GM13976 (cell line): ENCODE measurements around the gene GSK3A.
"Not testable (repeated sequence)": the region's sequence is repeated elsewhere in the genome, so short reads cannot be mapped to it uniquely, and the experiment has no call there.

Experiments used
- DNase-seq: peaks from one replicate; pipeline ENCODE4 v3.0.0; 2012; ENCODE audit warnings: low spot score
- in situ Hi-C: fragments of 300-500 bp; cut with MboI; formaldehyde crosslinking; loops from one replicate; pipeline ENCODE4 v1.12.0; 2022; ENCODE audit warnings: low sequenced_read_pairs, mixed read lengths, inconsistent platforms; ENCODE audit not compliant: unreplicated experiment
- TF ChIP-seq, protein P1 (sequence below): IDR thresholded peaks from 2 replicates; pipeline ENCODE4 v1.5.1; 2012; ENCODE audit warnings: borderline replicate concordance, mild to moderate bottlenecking; ENCODE audit not compliant: insufficient read depth; ENCODE audit errors: extremely low read depth, missing control alignments, control extremely low read depth

GSK3A gene

DNA sequence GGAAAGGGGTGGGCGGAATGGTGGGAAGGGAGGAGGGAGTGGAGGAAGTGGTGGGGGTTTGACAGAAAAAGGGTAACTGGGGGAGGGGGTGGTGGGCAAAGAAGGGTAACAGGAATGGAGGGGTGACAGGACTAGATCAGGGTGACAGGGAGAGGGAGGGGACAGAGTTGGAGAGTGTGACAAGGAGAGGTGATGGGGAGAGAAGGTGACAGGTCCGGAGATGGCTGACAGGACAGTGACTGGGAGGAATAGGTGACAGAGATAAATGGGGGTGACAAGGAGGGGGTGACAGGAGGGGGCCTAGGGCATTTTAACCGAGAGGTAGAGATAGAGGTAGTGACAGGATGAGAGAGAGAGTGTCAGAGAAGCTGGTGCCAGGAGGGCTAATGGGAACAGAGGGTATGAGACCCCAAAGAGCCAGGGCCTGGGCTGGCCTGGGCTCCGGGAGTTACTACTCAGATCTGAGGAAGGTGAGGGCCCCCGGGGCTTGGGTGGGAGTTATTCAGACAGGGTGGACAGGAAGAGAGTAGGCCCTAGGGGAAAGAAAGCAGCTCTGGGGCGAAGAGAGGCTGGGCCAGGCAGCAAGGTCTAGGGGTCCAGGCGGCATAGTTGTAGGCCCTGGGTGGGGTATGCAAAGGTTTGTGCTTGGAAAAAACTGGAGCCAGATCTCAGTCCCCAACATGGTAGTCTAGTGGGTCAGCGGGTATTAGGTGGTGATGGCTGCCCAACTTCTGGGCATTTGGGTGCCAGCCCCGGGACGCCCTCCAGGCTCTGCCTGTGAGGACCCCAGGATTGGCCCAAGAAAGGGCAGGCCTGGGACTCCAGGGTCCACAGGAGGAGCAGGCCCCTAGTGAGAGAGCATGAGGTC lies 27.3 kb upstream of the GSK3A start:
- in situ Hi-C loops = no loop called here
- DNase-seq = no peak
- TF ChIP-seq, protein P1, sequence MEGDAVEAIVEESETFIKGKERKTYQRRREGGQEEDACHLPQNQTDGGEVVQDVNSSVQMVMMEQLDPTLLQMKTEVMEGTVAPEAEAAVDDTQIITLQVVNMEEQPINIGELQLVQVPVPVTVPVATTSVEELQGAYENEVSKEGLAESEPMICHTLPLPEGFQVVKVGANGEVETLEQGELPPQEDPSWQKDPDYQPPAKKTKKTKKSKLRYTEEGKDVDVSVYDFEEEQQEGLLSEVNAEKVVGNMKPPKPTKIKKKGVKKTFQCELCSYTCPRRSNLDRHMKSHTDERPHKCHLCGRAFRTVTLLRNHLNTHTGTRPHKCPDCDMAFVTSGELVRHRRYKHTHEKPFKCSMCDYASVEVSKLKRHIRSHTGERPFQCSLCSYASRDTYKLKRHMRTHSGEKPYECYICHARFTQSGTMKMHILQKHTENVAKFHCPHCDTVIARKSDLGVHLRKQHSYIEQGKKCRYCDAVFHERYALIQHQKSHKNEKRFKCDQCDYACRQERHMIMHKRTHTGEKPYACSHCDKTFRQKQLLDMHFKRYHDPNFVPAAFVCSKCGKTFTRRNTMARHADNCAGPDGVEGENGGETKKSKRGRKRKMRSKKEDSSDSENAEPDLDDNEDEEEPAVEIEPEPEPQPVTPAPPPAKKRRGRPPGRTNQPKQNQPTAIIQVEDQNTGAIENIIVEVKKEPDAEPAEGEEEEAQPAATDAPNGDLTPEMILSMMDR = no peak

DNA sequence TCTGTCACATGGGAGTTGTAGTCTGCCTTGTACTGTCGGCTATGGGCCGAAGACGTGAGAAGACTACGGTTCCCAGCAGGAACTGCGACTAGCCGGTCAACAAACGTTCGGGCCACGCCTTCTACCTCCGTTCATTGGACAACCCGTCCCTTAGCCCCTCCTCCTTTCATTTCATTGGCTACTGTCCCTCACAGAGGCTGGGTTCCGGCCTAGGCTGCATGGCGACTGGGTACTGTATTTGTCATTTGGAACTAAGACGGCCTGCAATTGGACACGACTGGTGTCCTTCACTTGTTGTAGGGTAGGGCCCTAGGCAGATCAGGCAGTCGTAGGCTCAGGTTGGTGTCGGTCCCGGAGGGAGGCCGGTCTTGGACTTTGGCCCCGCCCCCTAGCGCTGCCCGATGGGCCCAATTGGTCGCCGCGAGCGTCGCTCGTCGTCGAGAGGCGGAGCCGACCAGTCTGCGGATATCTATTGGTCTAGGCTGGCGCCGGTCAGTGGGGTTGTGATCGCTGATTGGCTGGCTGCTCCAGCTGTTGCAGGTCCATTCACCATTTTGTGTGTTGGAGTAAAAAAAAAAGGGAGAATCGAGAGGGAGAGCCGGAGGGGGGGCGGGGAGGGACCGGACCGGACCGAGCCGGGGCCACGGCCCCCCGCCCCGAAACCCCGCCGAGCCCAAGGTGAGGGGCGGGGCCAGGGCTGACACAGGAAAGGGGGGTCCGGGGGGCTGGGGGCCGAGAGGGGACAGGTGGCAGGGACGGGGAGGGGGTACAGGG lies 26.5 kb upstream of the GSK3A start, which contains the start of gene CIC:
CIC (plus strand) TSS at position 549 of the 774 bp plus-strand sequence. CDS start 2,532 bp downstream, outside the sequence.
- in situ Hi-C loops = no loop called here
- DNase-seq = peak; percentile 95
- TF ChIP-seq, protein P1 = no peak

DNA sequence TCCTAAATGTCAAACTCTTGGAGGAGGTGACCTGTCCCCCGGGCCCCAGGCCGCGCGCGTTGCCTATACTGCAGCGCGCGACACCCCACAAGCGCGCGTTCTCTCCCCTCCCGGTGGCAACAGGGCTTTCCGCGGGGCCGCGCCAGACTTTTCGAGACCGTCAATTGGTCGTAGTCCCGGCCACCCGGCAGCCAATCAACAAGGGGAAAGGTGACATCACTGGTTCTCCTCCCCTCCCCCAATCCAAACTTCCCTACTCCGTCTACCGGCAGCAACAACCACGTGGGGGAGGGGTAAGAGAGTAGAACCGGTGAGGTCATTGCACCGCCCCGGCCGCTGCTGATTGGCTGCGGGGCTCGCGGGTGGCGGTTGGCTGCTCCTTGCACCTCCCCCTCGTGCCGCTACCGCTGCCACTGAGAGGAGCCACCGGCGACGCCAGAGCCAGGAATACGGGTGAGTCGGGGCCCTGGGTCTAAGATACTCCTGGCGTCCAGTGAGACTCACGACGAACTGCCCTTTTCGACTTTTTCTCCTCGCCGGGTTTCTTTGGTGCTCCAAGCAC lies 25.8 kb upstream of the GSK3A start:
- in situ Hi-C loops = no loop called here
- DNase-seq = peak; percentile 94
- TF ChIP-seq, protein P1 = no peak

DNA sequence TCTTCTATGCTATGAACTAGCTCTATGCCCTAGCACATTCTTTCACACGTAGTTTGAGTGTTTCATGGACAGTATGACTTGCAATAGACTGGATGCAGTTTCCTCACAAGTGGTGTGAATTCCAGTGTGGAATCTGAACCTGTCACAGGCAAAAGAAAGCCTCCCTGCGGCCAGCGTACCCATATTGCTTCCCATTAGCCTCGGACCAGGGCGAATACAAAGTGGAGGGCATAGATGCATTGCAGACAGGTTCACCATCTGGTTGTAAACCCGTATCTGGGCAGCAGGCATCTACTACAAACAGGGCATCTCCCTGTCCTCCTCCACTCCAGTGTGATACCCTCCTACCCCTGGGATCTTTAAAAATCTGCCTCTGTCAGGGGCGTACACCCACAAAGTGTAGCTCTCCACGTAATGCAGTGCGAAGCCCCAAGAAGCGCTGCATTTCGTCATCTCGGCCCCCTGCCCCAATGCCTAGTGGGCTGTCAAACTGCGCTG lies 25.3 kb upstream of the GSK3A start:
- in situ Hi-C loops = no loop called here
- no peak for DNase-seq
- TF ChIP-seq, protein P1 = no peak

DNA sequence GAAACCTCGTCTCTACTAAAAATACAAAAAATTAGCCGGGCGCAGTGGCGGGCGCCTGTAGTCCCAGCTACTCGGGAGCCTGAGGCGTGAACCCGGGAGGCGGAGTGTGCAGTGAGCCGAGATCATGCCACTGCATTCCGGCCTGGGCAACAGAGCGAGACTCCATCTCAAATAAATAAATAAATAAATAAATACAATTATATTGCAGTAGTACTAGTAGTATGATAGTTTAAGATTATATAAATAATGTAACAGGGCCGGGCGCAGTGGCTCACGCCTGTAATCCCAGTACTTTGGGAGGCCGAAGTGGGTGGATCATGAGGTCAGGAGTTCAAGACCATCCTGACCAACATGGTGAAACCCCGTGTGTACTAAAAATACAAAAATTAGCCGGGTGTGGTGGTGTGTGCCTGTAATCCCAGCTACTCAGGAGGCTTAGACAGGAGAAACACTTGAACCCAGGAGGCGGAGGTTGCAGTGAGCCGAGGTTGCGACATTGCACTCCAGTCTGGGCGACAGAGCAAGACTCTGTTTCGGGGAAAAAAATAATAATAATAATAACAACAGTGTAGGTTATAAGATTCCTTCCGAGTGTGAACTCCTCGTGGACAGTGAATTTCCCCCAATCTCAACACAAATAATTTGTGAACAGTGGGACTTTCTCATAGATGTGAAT lies 24.7 kb upstream of the GSK3A start:
- in situ Hi-C loops, DNase-seq: not testable (repeated sequence)

DNA sequence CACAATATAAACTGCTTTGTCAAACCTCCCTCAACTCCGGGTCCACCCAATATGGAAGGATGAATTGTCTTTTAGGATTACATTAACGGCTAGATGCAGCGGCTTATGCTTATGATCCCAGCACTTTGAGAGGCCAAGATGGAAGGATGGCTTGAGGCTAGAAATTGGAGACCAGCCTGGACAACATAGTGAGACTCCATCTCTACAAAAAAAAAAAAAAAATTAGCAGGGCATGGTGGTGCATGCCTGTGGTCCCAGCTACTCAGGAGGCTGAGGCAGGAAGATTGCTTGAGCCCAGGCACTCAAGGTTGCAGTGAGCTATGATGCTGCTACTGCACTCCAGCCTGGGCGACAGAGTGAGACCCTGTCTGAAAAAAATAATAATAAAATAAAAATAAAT lies 23.7 kb upstream of the GSK3A start:
- in situ Hi-C loops, DNase-seq: not testable (repeated sequence)

DNA sequence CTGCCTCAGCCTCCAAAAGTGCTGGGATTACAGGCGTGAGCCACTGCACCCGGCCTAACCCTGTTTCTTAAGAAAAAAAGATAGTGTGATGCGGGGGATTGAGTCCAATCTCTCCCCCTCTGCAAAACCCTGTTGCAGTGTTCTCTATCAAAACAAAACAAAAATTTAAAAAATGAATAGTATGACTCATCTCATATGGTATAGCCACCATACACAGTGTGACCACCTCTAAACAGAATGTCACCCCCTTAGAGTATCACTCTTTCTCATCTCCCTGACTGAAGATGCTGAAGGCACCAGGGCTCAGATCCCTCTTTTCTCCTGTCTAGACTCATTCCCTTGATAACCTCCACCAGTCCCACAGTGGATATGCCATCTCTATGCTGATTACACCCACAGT lies 19.4 kb upstream of the GSK3A start:
- in situ Hi-C loops = no loop called here
- TF ChIP-seq, protein P1 = no peak

DNA sequence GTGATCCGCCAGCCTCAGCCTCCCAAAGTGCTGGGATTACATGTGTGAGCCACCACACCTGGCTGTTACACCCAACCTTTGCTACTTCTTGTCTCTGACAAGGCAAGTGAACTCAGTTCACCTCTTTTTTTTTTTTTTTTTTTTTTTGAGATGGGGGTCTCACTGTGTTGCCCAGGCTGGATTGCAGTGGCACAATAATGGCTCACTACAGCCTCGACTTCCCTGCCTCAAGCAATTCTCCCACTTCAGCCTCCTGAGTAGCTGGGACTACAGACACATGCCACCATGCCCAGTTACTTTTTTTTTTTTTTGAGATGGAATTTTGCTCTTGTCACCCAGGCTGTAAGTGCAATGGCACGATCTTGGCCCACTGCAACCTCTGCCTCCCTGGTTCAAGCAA lies 15.4 kb upstream of the GSK3A start:
- DNase-seq, in situ Hi-C loops: not testable (repeated sequence)

More for the DNA sequence above, 19.4 kb upstream of the GSK3A start:
- DNase-seq = no peak
